ENCODE measurements around the gene FLRT2. TPM values are rescaled to one million over a fixed set of nuclear protein-coding genes. Genes with fewer than 3 reads are reported as not detected.

FLRT2 gene
- total RNA-seq, 1 donor from 2014 or later = 20.0 TPM

DNA sequence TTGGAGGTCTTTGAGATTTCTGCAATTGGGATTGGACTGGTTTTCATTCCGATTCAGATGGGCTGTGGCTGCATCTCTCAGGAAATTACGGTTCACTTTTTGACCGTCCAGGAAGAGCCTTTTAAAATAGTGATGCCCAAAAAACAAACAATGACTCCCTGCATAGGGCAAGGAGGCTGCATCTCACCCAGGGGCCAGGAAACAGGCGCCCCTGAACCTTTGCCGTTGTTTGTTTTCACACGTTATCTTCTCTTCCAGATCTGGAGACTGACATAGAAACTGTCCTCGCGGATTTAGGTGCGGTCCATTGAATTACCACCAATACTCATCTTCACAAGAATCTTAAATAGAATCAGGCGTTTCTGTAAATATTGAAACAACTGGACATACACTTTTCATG, 66.0 kb downstream of the FLRT2 start:
- no peak for DNase-seq (ENCODE audit: low spot score)

DNA sequence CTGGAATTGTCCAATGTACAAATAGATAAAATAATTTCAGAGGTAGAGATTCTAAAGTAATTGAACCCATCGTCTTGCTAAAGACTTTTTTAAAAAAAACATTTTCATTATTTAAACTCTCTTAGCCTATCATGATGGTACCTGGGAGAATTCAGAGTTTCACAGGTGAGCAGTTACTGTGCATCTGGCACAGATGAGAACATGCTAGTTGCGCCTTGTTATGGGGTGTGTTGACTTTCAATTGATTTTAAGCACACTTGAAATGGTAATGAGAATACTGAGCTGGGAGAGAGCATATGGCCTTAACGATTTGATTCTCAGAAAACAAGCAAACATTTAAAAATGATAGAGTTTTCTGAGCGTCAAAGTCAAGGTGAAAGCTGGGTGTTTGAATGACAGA, 66.6 kb downstream of the FLRT2 start:
- no peak for DNase-seq (ENCODE audit: low spot score)

DNA sequence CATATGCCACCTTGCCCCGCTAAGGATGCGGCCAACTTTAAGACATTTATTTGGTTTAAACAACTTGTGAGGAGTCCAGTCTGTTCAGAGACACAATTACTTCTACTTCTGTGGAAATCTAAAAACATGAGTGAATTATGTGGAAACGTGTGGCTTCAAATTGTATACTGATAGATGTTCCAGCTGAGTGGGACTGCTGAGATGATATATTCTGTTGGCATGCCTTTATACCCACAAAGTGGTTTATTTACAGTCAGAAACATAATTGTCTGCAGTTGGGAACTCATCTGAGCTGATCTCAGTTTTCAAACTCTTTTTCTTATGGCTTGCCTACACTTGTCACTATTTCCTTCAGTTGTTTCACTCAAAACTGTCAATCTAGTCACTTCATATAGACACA, 67.8 kb downstream of the FLRT2 start:
- DNase-seq (ENCODE audit: low spot score) = no peak

DNA sequence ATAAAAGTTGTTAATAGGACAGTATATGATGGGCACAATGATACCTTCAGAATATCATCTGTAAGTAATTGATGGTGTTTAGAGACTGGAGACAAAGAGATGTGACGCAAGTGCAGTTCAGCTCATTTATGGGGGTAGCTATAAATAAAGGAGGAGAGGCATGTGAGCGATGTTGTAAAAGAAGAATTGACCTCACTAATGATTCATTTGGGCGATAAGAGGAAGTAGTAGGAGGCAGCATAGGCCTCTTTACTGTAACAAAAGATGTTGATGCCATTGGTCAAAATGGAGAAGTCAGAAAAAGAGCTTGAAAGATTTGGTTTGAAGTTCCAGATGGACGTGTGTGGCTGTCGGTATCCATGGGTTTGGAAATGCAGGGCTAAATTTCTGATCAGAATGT, 70.0 kb downstream of the FLRT2 start:
- no peak for DNase-seq (ENCODE audit: low spot score)

DNA sequence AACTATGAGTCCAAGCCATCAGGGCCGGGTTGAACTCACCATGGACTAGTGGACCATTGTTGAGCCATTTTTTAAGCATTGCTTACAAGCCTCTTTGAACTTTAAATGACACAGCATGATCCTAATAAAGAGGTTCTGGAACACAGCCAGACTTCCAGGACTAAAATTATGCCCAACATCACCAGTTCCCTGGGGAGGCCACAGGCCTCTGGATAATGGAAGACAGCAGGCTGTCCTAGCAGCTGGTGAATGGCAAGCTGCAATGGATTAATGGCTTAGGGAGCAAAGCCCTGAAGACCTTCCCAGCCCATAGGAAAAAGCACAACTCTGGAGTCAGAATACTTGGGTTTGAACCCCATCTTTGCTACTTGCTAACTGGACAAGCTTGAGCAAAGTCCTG, 71.3 kb downstream of the FLRT2 start:
- DNase-seq (ENCODE audit: low spot score) = no peak

DNA sequence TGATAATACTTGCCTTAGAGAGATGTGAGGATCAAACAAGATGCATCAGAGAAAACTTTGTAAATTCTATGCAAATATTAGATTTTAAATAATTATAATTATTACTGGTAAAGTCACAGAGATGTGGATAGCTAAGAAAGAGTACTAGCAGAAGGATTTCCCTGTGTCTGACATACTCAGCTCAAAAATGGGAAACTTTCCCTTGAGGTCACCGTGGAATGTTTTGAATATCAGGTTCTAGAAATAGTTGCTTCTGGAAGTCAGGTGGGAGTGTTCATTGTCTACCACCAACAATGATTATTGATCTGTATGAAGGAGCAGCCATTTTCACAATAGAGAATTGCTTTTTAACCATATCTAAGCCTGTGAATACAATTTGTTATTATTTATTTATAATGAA, 71.7 kb downstream of the FLRT2 start:
- DNase-seq (ENCODE audit: low spot score) = no peak

DNA sequence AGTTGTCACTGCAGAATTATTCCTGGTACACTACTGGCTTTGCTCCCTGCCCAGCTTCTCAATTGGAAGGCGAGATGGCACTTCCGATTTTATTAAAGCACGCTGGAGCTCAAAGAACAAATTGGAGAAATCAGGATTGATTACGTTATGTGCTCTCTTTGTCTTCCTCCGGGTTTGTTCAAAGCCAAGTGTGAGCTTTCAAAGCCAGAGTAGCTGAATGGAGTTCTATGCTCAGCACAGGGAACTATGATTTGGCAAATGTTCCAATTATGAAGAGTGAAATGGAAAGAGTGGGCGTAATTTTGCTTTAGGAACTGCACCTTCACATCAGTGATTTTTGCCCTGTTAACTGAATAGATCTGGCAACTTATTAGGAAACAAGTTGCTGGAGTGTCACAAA, 72.4 kb downstream of the FLRT2 start:
- no peak for DNase-seq (ENCODE audit: low spot score)

DNA sequence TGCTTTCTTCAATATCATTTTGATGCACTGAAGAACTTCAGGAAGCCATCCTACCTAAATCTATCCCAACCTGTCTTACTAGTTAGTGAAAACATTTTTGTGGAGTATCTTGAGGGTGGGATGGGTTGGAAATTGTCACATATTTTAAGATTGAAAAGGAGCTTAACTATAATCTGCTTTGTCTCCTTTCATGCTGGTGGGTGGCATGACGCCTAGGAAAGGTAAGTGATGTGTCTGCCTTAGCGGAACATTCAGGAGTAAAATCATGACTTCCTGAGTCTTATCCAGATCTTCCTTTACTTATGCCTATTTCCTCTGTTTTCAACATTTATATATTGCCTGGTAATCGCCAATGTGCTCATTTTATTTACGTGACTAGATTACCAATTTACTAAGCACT, 74.1 kb downstream of the FLRT2 start:
- no peak for DNase-seq (ENCODE audit: low spot score)

DNA sequence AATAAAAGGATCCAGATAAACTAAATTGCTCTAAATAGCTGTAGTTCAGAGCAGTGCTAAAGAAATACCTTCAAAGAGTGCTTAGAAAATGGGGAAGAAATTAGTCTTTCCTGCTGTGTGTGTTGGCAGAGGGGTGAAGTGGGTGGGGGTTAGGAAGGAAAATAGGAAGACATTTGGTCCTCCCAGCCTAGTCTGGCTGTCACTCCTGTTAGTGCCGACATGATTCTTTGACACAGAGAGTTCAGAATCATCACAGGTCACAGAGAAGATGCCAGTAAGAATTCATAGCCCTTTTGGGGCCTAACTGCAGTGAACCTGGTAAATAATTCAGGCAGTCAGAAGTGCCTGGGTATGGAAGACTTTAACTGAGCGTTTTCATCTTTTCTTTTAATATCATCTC, 74.8 kb downstream of the FLRT2 start:
- no peak for DNase-seq (ENCODE audit: low spot score)

DNA sequence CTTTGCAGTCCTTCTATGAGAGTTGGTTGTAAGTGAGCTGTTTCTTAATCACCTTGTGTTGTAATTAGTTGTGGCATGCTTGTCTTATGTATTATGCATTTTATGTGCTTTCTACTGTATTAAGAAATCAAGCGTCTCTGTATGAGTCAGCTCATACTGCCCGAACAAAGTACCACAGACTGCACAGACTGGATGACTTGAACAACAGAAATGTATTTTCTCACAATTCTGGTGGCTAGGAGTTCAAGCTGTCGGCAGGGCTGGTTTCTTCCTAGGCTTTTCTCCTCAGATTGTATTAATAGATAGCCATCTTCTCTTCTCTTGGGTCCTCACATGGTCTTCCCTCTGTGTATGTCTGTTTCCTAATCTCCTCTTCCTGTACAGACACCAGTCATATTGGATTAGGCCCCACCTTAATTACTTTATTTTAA, 77.7 kb downstream of the FLRT2 start:
- DNase-seq (ENCODE audit: low spot score) = no peak

DNA sequence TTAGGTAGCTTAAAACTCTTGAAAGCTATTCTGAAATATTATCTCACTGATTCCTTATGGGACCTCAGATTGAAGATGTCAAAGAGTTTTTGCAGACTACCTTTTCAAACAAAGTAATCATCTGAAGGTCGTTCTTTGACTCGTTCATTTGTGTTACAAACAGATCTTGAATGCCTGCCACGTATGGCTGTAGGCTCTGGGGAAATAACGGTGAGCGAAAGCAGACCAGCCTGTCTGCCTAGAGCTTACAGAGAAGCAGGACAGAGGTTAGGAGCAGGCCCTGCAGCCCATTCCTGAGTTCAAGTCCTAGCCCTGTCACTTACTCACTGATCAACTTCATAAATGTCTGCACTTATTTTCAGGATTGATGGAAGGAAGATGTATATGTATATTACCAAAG, 83.6 kb downstream of the FLRT2 start:
- DNase-seq (ENCODE audit: low spot score) = no peak

DNA sequence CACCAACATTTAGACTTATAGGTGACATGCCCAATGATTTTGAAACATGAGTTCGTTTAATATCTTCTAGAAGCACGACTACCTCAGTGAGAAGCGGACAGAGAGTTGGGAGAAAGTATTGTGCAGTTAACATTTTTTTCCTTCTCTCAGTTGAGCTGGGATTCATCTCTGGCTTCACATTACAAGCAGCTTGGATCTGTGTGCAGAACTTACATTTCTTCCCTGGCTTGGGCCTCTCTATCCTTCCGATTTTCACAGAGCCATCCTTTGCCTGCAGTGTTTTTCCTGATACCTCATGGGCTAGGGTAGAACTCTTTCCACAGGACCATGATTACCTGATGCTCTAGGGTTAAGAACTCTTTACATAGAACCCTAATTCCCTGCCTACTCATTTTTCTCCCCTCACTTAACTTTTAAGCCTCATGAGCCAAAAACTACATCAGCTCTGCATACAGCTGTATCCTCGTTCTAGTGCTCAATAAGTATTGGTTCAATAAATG, 86.5 kb downstream of the FLRT2 start:
- DNase-seq (ENCODE audit: low spot score) = no peak

DNA sequence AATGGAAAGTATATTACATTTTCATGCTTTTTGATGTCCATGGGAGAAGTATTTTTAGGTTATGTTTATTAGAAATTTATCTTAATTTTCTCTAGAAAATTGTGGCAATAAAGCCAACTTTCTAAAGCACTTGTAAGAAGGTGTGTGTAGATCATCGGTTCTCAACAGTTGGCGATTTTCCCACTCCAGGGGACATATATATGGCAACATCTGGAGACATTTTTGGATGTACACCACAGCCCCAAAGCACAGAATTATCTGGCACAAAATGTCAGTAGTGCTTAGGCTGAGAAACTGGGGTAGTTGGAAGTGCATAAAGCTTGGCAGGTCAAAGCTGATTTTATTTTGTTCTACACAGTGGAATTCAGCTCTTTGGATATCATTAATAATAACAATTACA, 86.9 kb downstream of the FLRT2 start:
- no peak for DNase-seq (ENCODE audit: low spot score)

DNA sequence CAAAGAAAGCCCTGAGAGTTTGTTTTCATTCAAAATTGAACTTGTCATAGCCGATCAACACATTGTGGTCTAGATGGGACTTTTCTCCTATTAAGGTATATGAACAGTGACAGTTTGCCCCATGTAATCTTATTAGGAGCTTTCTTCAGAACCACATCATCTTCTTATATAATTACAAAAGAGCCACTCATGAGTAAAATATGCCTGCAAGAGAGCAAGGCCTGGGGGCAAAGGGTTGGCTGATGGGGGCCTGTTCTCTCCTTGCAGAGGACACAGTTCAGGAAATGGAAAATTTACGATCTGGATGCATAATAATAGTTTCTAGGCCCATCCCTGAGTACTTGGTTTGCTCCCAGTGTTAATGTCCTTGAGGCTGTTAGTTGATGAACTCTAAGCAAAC, 87.8 kb downstream of the FLRT2 start:
- no peak for DNase-seq (ENCODE audit: low spot score)

DNA sequence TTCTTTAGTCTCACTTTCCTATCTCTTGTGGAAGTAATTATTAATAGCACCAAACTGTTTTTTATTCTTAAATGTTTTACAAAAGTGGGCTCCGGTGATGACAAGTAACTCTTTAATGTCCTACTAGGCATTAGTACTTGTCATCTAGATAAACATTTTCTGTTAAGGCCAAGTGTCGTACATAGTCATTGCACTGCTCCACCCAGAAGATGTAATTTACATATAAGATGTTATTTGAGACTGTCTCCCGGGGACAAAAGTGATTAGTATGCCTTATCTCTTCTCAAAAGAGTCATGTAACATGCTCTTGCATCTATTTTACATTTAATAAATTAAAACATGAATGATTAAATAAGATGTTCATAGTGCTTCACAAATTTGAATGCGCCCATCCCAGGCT, 88.4 kb downstream of the FLRT2 start:
- DNase-seq (ENCODE audit: low spot score) = no peak

DNA sequence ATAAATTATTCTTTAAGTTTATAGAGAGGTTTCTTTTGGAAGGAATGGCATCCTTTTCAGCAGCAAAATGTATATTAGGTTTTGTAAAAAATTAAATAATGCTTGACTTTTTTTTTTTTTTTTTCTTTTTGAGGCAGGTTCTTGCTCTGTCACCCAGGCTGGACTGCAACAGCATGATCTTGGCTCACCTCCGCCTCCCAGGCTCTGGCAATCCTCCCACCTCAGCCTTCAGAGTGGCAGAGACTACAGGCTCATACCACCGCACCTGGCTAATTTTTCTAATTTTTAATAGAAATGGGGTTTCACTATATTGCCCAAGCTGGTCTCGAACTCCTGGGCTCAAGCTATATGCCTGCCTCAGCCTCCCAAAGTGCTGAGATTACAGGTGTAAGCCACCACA, 89.0 kb downstream of the FLRT2 start:
- no peak for DNase-seq (ENCODE audit: low spot score)

DNA sequence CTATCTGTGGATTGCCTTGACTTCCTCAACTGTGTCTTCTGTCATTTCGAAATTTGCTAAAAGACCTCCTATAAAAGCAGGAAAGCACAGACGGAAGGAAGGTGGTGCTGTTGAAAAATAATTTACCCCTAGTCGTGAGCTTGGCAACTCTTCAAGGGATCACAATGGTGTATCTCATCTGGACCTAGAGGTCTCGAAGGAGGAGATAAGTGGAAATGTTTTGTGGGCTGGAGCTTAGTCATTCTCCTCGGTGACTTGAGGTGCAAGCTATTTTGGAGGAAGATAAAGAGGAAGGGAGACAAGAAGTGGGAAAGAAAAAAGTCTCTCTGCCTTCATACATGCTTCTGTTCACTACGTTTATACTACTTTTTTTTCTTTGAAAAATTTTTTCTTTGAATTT, 89.9 kb downstream of the FLRT2 start:
- no peak for DNase-seq (ENCODE audit: low spot score)

DNA sequence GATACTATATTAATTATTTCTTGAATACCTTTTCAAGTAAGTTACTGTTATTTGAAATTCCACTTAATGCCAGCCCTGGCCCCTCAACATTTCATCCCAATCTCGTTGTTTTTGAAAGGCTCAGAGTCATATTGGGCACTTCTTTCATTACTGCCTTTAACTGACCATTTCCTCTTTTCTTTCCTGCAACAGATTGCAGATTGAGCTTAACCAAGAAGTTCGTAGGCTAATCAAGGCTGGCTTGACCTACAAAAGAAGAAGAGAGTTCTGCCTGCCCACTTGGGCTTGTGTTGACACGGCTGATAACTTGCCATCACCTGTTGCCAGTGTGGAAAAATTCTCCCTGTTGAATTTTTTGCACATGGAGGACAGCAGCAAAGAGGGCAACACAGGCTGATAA, 91.0 kb downstream of the FLRT2 start:
- DNase-seq (ENCODE audit: low spot score) = no peak

DNA sequence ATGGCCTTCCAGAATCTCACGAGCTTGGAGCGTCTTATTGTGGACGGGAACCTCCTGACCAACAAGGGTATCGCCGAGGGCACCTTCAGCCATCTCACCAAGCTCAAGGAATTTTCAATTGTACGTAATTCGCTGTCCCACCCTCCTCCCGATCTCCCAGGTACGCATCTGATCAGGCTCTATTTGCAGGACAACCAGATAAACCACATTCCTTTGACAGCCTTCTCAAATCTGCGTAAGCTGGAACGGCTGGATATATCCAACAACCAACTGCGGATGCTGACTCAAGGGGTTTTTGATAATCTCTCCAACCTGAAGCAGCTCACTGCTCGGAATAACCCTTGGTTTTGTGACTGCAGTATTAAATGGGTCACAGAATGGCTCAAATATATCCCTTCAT, 92.2 kb downstream of the FLRT2 start:
- no peak for DNase-seq (ENCODE audit: low spot score)

DNA sequence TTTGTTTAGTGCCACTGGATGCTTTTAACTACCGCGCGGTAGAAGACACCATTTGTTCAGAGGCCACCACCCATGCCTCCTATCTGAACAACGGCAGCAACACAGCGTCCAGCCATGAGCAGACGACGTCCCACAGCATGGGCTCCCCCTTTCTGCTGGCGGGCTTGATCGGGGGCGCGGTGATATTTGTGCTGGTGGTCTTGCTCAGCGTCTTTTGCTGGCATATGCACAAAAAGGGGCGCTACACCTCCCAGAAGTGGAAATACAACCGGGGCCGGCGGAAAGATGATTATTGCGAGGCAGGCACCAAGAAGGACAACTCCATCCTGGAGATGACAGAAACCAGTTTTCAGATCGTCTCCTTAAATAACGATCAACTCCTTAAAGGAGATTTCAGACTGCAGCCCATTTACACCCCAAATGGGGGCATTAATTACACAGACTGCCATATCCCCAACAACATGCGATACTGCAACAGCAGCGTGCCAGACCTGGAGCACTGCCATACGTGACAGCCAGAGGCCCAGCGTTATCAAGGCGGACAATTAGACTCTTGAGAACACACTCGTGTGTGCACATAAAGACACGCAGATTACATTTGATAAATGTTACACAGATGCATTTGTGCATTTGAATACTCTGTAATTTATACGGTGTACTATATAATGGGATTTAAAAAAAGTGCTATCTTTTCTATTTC, 93.2 kb downstream of the FLRT2 start:
- no peak for DNase-seq (ENCODE audit: low spot score)

DNA sequence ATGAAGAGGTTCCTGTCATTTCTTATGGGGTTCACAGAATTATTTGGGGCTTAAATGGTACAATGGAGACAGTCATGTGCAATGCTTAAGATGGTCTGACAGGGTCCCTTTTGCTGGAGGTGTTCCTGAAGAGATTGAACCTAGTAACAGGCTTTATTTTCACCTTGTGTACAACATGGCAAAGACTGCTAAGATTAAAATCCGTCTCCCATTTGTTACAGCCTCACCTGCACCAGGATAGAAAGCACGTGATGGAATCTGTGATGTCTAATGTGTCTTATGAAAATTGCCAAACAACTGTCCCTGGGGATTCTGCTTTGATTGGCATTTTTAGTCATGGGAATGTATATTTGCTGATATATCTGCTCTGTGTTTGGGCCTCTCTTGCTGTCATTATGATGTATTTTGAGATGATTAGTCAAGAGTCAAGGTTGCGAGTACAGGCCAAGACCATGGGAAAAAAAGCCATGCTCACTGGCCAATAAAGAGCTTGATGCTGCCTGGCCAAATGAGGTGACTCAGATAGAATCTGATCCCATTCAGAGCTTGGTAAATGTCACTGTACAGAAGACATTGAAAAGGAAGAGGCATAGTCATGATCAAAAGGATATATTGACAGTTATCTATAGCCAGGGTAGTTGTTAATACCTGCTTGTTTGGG, 96.1 kb downstream of the FLRT2 start:
- DNase-seq (ENCODE audit: low spot score) = no peak

DNA sequence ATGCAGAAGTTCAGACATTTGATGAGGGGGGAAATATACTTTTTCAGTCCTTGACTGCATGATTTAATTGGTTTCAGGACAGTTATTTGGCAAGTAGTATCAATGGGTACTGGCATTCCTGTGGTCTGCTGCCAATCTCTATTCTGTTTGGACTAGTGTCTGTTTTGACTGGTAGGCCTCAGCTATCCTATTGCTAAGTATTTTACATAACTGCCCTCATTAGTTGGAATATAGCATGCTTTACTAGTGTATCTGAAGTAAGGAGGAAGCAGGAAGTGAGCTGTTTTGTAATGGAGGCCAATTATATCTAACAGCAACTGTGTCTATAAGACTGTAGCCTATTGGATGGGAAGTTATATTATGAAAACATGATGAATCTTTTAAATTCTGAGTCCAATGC, 104.3 kb downstream of the FLRT2 start:
- no peak for DNase-seq (ENCODE audit: low spot score)

DNA sequence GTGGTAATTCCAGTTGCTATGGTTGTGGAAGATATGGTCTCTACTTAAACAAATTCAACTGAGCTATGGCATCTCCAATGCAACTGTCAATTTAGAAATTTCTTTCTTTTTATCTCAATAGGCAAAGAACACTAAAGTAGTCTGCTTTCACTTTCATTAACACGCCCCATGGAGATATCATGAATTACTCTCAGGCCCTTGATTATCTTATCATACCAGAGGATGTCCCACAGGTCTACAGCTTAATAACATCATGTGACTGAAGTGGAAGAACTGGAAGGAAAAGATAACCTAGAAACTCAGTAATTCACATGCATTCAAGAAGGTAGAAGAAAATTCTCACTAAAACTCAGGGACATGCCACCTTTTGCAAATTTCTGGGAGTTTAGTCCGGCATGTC, 114.3 kb downstream of the FLRT2 start:
- DNase-seq (ENCODE audit: low spot score) = no peak

All from mesenteric fat pad (tissue), 1 donor.